Activated CD8-positive, alpha-beta memory T cell treated with anti-CD3 and anti-CD28 coated beads, Interleukin-2, amount 50 U/mL, for 24 hours (primary cell): ENCODE data around the gene CD40.
"Not testable (repeated sequence)": the region's sequence is repeated elsewhere in the genome, so short reads cannot be mapped to it uniquely, and the experiment has no call there.

Experiments
- DNase-seq: peaks from one replicate; pipeline ENCODE4 v3.0.0-alpha.2; 2020; ENCODE audit errors: extremely low read depth

The CD40 gene

DNA sequence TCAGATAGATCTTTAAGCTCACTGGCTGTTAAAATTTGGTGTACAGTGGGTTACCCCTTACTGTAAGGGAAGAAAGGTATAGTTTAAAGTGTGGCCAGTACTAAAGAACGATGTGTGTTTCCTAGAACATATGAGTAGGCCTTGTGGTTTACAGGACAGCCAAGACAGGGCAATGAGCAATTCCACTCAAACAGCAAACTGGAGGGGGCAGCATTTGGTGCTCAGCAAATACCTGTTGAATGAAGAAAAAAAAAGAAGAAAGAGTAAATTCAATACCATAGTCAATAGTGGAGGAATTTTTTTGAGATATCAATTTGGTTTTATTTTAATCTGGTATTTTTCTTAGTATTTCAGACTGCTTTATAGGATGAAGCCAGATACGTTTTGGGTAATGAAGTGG is 24.6 kb upstream of the CD40 start:
- DNase-seq, result no peak

DNA sequence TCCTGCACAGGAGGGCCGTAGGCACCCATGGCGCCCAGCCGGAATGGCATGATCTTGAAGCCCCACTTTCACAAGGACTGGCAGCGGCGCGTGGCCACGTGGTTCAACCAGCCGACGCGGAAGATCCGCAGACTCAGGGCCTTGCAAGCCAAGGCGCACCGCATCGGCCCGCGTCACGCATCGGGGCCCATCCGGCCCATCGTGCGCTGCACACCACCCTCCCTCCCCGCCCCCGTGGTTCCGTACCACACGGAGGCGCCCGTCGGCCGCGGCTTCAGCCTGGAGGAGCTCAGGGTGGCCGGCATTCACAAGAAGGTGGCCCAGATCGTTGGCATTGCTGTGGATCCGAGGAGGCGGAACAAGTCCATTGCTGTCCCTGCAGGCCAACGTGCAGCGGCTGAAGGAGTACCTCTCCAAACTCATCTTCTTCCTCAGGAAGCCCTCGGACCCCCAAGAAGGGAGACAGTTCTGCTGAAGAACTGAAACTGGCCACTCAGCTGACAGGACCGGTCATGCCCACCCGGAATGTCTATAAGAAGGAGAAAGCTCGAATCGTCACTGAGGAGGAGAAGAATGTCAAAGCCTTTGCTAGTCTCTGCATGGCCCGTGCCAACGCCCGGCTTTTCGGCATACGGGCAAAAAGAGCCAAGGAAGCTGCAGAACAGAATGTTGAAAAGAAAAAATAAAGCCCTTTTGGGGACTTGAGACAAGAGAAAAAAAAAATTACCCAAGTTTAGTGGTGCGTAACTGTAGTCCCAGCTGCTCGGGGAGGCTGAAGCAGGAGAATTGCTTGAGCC is 18.4 kb upstream of the CD40 start:
- DNase-seq, result no peak

DNA sequence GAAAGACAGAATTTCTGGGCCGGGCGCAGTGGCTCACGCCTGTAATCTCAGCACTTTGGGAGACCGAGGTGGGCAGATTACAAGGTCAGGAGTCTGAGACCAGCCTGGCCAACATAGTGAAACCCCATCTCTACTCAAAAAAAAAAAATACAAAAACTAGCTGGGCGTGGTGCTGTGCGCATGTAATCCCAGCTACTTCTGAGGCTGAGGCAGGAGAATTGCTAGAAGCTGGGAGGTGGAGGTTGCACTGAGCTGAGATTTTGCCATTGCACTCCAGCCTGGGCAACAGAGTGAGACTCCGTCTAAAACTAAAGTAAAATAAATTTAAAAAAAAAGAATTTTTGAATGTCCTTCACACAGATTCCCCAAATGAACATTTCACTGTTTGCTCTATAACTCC is 17.7 kb upstream of the CD40 start:
- not testable (repeated sequence) for DNase-seq

DNA sequence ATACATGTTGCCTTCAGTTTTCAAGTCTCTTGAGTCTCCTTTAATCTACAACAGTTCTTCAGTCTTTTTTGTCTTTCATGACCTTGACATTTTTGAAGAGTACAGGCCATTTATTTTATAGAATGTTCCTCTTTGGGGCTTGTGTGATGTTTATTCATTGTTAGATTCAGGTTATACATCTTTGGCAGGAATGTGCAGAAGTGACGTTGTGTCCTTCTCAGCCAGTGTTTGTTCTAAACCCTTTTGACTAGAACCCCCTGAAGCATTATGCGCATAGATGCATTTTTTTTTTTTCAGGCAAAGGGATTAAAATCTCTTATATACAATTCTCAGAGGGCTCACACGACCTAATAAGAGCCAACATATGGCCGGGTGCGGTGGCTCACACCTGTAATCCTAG is 17.1 kb upstream of the CD40 start:
- DNase-seq, result no peak

DNA sequence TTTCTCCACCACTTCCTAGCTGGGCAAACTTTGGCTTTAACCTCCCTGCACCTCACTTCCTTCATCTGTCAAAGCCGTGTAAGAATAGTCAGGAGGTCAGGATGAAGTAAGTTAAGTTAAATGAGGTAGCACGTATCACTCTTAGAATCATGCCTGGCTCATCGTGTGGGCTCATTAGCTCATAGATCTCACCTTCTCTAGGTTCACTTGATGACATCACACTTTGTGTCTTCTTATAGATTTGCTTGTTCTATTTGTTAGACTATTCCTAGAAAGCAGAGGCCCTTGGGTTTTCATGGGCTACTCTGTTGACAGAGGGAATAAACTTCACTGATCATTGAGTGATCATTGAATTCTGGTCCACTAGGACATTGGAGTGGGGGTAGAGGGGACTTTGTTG is 16.2 kb upstream of the CD40 start:
- no peak for DNase-seq

DNA sequence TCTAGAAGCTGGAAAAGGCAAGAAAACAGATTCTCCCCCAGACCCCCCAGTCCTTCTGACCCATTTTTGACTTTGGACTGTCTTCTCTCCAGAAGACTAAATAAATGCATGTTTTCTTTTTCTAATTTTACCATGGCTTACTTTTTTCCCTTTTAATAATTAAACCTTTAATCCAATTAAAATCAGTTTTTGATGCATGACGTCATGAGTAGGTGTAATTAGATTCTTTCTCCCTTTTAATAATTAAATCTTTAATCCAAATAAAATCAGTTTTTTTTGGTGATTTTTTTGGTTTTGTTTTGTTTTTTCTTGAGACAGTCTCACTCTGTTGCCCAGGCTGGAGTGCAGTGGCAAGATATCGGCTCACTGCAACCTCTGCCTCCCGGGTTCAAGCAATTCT is 15.2 kb upstream of the CD40 start:
- DNase-seq, result no peak

DNA sequence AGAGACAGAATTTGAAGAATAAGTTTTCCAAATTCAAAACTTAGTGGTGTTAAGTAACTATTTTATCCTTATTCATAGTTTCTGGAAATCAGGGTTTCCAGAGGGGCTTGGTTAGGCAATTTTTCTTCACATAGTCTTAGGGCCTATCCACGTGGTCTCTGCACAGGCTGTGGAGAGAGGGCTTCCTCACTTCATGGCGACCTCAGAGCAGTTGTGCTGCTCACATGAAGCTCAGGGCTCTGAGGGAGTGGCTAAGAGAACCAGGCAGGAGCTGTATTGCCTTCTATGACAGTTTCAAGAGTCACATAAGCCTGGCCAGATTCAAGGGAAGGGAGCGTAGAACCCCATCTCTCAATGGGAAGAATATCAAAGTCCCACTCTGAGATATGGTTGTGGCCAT is 13.9 kb upstream of the CD40 start:
- DNase-seq, result no peak

DNA sequence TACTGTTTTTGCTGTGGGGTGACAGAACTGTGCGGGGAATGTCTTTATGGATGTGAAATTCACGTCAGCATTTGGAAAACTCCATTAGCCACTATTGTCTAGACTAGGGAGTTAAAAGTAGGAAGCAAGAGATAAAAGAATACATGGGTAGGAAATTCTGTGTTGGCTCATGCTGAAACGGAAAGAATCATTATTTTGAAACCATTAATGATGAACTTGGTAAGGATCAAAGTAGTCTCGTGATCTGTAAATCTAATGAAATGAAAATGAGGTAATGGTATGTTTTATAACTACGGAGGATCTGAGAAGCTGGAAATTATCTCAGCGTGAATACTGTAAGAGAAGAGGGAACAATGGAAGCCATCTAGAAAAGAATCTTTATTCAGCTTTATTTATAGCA is 11.1 kb upstream of the CD40 start:
- DNase-seq, result no peak

DNA sequence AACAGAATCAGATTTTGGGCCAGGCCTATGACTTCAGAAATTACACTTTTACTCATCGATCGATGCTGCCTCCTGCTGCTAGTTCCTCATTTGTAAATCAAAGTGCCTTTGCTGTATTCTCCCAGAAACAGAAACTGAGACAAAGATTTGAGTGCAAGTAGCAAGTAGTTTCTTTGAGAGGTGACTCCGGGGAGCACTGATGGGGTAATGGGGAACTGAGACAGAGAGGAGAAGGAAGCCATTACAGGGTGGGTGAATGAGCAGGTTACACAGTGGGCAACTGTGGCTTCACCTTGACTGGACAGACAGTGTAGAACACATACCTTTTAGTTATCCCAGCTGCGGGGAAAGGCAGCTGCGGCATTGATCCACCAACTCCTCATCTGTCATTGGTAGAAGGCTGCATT is 9.7 kb upstream of the CD40 start:
- no peak for DNase-seq

DNA sequence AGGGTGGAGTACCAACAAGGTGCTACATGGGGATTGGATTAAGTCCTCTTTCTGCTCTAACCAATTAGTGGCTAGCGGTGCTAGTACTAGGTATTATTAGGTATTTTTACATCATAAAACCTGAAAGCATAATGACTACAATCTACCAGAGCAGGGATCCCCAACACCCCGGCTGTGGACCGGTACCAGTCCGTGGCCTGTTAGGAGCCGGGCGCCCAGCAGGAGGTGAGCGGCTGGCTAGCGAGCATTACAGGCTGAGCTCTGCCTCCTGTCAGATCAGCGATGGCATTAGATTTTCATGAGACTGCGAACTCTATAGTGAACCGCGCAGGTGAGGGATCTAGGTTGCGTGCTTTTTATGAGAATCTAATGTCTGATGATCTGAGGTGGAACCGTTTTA is 9.1 kb upstream of the CD40 start:
- DNase-seq, result no peak

DNA sequence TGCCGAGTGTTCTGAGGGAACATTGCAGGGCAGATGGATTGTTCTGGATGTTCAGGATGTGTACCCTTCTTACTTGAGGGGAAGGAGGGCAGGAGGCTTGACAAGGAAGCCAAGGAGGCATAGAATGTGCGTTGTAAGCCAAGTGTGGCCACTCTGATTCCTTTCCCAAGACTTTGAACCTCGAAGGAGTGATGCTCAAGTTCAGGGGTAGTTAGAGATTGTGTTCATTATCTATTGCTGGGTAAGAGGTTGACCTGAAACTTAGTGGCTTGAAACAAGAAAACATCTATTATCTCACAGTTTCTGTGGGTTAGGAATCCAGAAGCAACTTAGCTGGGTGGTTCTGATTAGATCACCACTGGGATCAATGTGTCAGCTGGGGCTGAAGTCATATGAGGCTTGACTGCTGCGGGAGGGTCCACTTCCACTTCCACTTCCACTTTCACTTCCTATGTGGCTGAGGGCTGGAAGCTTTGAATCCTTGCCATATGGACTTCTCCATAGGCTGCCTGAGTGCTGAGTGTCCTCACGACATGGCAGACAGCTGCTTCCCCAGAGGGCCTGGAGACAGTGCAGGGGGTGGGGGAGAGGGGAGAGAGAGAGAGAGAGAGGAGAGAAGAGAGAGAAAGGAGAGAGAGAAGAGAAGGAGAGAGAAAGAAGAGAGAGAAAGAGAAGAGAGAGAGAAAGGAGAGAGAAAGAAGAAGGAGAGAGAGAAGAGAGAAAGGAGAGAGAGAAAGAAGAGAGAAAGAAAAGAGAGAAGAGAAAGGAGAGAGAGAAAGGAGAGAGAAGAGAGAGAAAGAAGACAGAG is 6.9 kb upstream of the CD40 start:
- no peak for DNase-seq

DNA sequence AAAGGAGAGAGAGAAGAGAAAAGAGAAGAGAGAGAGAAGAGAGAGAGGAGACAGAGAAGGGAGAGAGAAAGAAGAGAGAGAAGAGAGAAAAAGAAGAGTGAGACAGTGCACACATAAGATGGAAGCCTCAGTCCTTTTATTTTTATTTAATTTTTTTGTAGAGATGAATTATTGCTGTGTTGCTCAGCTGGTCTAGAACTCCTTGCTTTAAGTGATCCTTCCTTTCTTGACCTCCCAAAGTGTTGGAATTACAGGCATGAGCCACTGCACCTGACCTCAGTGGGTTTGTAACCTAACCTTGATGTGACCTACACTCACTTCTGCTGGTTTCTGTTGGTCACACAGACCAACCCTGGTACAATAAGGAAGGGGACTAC is 6.3 kb upstream of the CD40 start:
- no peak for DNase-seq

DNA sequence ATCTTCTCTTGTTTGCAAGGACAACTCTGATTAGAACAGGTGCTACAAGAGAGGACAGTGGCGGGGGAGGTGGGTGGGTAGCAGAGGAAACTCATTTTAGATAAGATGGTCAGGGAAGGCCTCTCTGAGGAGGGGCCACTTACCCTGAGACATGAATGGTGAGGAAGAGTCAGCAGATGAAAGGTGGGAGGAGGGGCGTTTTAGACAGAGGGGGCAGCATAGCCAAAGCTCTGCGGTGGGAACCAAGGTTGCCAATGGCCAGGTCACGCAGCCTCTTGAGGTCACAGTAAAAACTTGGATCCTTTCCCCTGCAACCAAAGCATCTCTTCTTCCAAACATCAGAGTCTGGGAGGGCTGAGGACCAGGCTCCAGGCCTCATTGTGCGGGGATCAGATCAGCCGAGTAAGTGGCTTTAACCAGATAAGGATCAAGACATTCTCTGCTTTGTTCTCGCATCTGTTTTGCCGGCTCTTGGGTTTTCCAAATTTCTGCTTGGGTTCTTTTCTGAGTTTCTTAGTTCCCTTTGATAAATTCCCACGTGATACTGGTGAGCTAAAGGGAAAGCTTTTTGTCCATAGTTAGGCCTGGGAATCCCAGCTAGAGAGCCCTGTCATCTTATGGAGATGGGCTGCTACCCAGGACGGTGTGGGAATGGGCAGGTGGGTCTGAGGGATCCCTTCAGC is 5.5 kb upstream of the CD40 start:
- no peak for DNase-seq

DNA sequence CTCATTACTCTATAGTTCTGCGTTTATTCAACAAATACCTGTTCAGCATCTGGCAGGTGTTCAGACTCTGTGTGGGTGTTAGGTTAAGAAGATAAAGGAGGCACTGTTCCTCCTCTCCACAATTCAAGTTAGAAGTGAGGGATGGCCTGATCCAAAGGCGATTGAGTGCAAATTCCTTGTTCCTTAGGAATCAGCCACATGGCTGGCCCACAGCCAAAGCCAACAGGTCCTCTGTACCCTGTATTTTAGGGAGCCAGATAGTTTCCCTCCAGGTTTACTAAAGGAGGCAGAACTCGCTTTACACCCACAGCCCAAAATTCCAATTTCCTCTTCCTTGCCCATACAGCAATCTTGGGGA is 5.0 kb upstream of the CD40 start:
- no peak for DNase-seq

DNA sequence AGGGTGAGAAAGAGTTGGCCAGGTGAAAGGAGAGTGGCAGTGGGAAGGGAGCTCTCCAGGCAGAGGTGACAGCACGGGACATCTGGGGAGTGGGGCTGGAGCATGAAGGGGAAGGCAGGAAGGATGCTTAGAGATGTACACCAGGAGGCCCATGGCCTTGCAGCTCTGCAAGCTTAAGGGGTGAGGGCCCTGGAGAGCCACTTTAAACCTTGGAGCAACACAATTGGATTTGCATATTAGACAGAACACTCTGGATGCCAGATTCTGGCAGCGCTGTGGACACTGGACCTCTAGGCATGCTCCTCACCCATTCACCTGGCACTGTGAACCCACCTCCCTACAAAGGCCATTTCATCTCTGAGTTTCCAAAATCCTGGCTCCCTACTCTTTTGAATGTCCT is 3.7 kb upstream of the CD40 start:
- no peak for DNase-seq

DNA sequence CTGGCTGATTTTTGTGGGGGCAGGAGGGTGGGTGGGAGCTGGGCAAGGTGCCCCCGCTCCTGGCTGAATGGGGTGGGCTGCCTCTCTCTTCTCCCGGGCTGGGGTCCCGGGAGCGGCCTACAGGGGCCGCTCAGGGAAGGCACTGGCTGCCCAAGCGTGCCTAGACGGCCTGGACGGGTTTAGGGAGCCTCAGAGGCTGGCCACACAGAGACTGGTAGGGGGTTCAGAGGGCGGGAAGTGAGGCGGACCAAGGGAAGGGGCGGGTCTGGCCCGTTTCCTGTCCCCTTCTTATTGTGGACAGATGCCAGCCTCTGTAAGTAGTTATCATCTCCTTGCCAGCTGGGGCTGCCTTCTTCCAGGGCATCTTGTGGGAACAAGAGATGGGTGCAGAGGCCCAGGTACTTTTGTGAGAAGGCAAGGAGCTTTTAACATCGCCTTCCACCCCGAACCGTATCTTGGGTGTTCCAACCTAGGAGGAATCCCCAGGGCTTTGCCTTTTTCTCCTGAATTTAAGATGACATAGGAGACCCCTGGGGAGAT is 437 bp downstream of the CD40 start:
- no peak for DNase-seq

DNA sequence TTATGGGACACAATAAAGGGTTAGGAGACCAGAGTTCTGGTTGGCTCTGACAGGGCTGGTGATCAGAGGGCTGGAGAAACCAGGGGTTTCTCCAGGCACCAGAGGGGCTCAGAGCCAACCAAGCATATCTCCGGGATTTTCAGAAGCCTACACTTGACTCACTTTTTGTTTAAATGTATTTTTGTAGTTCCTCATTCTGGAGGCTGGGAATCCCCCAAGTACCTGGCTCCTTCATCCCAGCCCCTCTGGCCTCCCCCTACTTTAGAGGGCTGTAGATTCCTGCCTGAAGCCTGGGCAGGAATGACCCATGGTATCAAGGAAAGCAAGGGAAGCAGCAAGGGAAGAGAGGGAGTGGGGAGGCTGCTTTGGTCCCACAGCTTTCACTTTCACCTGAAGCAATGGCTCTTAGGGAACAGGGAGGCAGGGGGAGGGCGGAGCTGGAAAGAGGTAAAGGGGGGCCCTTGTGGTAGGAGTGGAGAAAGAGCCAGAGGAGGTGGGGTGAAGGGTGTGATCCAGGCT is 973 bp downstream of the CD40 start:
- DNase-seq, result no peak

DNA sequence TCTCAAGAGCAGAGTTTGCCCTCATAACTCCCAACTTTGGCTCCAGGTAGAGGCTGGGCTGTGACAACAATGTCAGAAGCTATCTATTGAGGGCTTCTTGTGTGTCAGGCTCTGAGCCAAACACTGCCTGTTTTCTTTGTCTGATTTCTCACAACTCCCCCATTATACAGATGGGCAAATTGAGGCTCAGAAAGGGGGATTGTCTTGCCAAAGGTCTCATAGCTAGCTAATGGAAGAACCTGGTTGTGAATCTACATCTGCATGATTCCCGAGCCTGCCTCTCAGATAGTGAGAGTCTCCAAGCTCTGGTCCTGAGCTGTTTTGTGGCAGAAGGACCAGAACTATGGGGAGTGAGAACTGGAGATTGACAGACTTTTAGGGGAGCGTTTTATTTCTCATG is 1.4 kb downstream of the CD40 start:
- no peak for DNase-seq

DNA sequence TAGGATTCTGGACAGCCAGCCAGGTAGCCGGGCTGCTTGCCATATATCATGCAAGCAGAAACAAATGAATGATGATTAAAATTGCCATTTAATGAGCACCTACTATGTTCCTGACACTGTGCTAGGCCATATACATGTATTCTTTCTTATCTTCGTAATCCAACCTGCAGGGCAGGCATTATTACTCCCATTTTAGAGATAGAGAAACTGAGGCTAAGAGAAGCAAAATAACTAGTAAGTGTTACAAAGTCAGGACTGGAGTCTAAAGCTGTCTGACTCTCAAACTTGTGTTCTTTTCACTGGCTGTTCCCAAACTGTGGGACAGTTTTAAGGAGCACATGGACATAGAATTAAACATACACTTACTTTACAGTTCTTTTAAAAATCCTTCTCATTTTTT is 2.0 kb downstream of the CD40 start:
- no peak for DNase-seq

DNA sequence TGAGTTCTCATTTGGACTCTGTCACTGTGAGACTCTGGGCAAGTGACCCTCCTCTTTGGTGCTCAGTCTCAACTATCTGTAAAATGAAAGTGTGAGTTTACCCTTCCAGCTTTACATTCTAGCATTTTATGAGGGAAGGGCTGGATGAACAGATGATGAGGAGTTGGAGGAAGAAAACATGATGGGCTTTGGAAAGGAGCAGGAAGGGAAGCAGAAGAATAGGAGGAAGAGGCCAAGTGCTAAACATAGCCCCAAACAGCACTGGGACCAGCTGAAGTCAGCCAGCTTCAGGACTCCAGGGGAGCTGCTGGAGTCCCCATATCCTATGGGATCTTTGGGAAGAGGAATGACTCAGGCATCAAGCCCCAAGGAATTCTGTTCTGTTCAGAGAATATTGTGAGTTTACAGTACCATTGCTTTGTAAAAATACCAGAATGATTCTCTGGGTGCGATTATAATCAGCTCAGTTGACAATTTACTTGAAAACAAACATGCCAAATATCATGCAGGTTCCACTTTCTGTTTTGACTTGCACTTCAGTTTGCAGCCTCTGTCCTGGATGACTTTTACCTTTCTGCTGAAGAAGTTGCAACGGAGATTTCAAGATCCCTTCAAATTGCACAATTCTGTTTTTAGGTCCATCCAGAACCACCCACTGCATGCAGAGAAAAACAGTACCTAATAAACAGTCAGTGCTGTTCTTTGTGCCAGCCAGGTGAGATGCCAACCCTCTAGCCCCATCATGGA is 3.2 kb downstream of the CD40 start:
- no peak for DNase-seq

DNA sequence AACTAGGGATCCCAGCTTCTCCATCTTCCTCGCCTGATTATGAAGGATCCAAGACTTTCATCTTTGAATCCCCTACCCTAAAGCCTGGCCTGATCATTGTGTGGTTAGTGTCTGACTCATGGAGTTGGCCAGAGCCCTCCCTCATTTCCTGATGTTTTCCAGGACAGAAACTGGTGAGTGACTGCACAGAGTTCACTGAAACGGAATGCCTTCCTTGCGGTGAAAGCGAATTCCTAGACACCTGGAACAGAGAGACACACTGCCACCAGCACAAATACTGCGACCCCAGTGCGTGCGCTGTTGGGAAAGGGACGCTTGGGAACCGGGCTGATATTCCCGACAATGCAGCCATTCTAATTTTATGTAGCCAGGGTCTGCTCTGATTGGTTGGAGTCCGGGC is 4.0 kb downstream of the CD40 start:
- no peak for DNase-seq
